Retina (tissue), 1 donor: ENCODE results near the gene CCDC63.
"Not testable (repeated sequence)": the region's sequence is repeated elsewhere in the genome, so short reads cannot be mapped to it uniquely, and the experiment has no call there.

Source experiments
- DNase-seq: peaks from one replicate; pipeline ENCODE4 v3.0.0-alpha.2; 2016

Gene CCDC63

DNA sequence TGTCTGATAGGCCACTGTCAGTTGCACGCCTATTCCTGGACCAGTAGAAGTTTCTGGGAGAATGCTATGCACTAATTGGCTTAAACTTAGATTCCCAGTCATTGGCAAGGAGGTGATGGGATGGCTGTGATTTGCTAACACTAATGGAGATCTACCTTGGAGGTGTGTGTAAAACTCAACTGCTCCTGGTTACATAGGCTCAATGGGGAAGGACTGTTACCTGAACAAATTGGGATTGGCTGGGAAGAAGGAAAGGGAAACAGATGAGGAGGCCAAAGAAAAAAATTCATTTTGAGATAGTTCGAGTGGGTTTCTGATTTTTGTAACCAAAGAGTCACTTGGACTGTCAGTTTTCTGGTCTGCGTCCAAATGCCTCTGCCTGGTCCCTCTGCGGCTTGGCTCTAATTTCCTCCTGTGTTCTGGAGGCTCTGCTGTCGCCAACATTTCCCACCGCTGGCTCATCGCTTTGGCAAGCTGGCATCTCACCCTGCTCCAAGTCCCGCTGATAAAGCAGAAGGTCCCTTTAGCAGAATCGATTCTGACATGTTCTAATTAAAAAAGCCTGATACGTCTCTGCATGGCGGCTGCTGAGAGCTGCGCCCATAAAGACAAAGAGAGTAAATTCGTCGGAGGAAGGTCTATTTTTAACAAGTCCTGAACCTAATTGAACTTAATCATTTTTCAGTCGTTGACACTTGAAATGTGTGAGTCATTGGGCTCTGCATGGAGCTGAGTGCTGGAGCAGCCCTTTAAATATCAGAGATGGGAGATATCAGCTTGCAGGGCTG, 2.0 kb upstream of the CCDC63 start:
- DNase-seq, result peak; percentile 45

DNA sequence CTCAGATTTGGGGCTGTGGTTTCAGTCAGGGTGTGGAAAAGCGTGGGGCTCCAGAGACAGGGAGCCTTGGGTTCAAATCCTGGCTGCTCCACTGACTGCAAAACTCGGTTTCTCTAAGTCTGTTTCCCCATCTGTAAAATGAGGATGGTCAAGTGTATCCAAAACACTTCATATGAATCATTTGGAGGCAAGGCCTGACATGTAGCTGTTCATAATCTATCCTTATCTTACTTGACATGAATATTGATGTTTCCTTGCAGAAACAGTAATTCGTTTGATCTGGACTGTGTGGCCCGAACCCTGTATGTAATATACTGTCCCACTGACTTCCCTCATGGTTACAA, 1.5 kb upstream of the CCDC63 start:
- DNase-seq, result no peak

DNA sequence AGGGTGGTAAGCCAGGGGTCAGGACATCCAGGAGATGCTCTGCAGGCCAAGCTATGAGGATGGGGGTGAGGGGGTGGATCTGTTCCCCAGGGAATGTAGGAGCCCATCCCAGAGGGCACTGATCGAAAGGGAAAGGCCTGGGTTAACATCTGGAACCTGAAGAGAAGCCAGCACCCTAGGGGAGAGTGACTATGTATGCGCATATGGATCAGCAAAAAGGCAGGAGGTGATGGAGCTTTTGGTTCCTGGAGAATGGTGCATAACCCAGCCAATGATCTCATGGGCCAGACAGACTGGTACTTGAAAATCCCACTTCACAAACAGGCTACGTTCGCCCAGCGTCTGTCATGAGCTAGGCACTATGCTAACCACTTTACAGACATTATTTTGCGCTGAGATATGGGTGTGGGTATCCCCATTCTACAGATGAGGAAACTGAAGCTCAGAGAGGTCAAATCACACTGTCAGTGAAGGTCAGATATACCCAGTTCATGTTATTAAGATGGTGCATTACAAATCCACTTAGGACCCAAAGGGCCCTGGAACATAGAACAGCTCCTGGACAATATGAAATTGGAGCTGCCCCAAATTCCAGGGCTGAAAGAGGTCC, 1.6 kb downstream of the CCDC63 start:
- DNase-seq, result no peak

DNA sequence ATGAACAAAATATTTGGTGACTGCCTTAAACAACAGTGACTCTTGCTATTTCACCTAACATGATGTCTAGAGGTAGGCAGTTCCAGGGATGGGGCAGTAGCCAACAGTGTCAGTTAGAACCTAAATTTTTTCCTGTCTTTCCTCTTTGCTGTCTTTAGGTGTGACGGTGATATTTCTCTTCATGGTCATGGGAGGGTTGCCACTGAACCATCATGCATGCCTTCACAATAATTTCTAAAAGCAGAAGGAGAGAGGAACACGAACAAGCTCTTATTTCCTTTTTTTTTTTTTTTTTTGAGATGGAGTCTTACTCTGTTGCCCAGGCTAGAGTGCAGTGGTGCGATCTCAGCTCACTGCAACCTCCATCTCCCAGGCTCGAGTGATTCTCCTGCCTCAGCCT, 2.4 kb downstream of the CCDC63 start:
- no peak for DNase-seq

DNA sequence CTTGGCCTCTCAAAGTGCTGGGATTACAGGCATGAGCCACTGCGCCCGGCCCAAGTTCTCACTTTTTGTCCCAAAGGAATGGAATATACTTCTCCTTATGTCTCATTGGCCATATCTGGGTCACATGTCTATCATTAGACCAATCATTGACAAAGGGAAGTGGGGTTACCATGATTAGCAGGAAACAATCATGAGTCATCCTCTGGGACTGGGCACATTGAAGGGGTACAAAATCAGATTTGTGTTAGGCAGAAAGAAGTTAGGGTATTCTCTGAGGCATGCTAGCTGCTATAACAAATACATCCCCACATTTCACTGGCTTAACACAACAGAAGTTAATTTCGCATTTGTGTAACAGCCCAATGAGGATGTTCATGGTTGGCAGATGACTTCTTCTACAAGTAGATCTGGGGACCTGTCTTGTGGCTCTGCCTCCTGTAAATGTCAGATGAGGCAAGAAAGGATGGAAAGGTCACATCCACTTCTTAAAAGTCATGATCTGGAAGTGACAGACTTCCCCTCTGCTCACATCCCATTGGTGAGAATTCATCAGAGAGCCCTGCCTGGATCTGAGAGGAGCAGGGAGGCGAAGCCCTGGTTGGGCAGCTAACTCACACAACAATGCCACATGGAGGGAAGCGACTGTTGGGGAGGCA, 3.1 kb downstream of the CCDC63 start:
- DNase-seq, result no peak

DNA sequence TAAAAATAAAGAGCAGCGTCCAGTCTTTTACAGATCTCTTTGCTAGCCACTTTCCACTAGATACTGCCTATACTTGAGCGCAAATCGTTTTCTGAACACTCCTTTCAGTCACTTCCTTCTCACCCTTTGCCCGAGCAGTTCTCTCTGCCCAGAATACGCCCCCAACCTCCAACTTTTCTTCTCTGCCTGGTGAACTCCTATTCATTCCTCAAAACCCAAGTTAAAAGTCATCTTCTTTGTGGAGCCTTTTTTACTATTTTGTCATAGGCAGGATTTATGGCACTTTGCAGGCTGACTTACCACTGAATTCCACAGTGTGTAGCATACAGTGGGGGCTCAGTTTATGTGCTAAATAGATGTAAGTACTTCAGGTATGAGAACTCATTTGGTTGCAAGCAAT, 4.0 kb downstream of the CCDC63 start:
- DNase-seq, result no peak

DNA sequence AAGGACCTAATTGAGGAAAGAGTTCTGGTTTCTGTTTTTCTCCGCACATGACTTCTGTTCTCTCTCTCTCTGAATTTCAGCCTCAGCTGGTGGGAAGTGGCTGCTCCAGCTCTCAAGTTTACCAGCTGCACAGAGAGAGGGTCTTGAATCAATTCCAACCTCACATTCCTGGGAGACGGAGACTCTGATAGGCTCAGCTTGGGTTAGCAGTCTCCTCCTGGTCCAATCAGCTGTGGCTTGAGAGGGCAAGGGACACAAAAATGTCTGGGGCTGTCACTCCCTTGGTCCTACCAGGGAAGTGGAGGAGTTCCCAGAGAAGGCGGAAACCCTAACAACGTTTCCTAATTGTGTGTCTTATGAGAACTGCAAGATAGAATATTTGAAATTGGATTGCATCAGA, 7.0 kb downstream of the CCDC63 start:
- DNase-seq, result no peak

DNA sequence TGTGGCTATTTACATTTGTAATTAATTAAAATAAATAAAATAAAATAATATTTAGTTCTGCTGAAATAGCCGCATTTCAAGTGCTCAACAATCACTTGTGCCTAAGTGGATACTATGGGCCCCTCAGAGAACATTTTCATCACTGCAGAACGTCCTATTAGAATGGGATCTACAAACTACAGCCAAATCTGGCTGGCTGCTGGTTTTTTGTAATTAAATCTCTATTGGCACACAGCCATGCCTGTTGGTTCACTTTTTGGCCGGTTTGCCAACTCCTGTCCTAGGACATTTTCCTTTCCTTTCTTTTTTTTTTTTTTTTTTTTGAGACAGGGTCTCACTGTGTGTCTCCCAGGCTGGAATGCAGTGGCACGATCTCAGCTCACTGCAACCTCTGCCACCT, 9.8 kb downstream of the CCDC63 start:
- DNase-seq, result no peak

DNA sequence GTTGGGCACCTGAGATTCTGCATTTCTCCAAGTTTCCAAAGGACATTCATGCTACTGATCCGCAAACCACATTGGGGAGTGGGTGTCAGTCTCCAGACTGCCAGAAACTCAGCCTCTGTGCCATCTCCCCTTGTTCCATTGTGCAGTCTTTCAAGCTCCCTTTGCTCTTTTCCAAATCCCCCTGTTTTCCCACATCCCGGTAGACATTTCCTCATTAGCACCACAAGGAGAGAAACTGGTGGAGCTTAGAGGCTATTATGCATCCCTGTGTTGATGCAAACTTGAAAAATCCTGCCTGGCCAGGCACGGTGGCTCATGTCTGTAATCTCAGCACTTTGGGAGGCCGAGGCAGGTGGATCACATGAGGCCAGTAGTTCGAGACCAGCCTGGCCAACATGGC, 10.7 kb downstream of the CCDC63 start:
- no peak for DNase-seq

DNA sequence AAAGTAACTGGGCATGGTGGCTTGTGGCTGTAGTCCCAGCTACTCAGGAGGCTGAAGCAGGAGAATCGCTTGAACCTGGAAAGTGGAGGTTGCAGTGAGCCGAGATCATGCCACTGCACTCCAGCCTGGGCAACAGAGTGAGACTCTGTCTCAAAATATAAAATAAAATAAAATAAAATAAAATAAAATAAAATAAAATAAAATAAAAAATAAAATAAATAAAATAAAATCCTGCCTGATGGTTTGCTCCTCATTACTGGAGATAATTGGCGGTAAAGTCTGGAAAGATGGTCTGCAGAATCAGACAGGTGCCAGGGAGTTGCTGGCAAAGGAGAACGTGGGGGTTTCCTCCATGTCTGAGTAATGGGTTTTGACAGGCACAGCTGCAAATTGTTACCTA, 11.2 kb downstream of the CCDC63 start:
- not testable (repeated sequence) for DNase-seq

DNA sequence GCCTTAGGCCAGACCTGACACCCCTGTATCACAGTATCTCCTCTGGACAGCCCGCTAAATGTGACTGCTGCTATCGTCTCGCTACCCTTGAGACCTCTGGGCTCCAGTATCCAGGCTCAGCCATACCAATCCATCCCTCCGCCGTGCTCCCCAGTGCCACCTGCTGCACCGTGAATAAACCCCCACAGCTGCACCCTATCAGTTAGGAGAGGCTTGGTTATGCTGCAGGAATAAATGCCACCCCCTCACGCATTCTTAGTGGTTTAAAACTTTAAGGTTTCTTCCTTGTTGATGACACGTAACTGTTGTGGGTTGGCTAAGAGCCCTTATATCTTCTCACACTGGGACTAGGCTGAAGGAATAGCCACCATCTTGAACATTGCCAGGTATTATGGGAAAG, 12.1 kb downstream of the CCDC63 start:
- DNase-seq, result no peak

DNA sequence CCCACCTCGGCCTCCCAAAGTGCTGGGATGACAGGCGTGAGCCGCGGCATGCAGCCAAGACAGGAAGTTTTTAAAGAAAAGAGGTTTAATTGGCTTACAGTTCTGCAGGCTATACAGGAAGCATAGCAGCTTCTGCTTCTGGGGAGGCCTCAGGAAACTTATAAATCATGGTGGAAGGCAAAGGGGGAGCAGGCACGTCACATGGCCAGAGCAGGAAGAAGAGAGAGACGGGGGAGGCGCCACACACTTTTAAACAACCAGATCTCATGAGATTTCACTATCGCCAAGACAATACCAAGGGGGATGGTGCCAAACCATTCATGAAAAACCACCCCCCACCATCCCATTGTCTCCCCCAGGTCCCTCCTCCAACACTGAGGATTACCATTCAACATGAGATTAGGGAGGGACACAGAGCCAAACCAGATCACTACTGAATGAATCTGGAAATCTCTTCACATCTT, 14.1 kb downstream of the CCDC63 start:
- DNase-seq, result no peak

DNA sequence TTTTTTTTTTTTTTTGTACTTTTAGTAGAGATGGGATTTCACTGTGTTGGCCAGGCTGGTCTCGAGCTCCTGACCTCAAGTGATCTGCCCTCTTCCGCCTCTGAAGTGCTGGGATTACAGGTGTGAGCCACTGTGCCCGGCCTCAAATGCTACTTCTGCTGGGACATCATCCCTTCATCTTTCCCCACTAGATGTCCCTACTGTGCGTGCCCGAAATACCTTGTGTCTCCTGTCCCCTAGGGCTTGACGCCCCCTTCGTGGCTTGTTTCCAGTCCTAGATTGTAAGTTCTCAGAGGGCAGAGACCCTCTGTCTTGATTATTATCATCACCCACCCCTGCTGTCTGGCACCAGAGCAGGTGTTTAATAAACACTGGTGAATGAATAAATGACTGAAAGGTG, 14.9 kb downstream of the CCDC63 start:
- no peak for DNase-seq

DNA sequence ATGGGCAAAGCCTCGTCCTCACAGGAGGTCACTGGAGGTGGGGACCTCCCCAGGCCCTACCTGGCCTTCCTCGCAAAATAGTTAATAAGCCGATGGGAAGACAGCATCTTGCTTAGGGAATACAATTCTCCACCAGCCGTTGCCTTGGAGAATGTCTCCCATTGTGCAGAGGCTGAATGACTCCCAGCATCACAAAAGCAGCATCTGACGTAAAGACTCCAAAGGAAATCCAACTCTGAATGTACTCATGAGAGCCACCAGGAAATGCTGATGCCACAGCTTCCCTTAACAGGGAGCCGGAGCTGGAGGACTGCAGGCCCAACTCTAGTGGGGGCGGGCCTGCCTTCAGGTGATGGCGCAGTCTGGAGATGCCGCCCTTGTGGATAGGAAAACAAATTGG, 15.5 kb downstream of the CCDC63 start:
- no peak for DNase-seq

DNA sequence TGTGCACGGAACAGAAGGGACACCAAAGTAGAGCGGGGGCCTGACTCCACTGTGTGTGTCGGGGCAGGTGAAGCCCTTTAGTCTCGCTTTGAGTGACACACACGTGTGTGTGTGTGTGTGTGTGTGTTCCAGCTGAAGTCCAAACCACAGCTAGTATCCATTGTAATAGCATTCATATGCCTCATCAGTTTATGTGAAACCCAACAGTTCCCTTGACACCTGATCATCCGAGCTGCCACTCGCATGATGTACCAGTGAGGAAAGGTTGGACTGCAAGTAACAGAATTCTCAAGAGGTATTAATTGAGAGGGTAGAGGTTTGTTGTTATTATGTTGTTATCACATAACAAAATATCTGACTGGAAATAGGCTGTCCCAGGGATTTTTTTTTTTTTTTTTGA, 16.4 kb downstream of the CCDC63 start:
- no peak for DNase-seq

DNA sequence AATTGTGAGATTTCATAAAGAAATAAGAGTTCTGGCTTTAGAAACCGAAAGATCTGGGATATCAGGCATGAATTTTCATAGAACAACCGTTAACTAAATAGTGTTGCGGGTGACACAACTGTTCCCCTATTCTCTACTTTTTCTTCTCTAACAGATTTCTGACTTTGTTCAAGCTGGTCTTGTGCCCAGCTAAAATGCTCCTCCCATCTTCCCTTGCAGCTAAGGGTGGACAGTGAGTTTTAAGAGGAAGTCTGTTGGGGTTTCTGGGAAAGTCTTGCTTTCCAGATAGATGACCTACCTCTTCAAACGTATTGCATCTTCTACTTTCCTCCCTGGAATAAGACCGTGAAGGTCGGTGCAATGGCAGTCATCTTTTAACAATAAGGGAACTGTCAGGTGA, 18.7 kb downstream of the CCDC63 start:
- no peak for DNase-seq

DNA sequence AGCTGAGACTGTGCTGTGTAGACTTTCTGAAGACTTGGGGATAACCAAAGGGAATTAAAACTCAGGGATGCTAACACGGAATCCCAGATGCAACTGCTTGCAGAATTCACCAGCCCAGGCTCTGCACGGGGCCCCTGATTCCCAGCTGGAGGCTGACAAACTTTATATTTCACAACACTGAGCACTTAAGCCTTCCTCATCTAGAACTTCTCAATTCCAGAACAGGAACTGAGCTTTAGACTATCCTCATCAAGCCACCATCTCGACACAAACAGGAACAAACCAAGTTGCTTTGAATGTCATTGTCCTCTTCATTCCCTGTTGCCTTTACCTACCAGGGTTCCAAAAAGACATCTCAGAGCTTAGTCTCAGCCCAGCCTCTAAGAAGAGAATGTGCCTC, 22.2 kb downstream of the CCDC63 start:
- no peak for DNase-seq

DNA sequence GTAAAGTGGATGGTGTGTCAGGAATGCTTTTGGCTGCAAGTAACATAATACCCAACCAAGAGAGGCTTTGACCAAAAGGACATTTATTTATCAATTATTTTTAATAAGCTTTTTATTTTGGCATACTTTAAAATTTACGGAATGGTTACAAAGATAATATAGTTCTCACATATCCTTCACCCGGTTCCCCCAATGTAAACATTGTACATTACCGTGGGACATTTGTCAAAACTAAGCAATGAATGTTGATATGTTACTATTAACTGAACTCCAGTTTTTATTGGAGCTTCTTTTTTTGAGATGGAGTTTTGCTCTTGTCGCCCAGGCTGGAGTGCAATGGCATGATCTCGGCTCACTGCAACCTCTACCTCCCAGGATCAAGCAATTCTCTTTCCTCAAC, 23.0 kb downstream of the CCDC63 start:
- no peak for DNase-seq

DNA sequence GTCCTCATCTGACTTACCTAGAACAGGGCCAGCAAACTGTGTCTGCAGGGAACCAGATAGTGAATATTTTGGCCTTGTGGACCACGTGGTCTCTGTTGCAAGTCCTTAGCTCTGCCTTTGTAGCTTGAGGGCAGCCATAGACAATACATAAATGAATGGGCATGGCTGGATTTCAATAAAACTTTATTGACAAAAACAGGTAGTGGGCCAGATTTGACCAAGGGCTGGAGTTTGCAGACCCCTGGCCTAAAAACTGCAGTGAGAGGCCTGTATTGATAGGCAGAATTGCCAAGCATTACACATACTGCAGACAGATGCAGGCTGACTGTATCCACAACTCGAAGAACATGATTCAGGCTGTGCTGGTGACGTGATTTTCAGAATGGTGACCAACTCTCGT, 25.3 kb downstream of the CCDC63 start:
- no peak for DNase-seq

DNA sequence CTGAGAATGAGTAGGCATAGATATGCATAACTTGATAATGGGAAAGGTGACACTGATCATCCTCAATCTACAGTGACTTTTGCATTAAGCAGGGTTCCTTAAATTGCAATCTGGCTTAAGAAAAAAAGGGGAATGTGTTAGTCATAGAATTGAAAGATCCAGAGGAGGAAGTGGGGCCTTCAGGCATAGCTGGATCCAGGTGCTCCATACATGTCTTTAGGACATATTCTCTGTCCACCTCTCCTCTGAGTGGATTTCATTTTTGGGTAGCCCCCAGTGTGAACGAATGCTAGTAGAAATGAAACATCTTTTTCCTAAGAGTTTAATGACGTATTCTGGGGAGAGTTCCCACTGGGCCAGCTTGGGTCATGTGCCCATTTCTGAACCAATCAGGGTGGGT, 27.6 kb downstream of the CCDC63 start:
- no peak for DNase-seq

DNA sequence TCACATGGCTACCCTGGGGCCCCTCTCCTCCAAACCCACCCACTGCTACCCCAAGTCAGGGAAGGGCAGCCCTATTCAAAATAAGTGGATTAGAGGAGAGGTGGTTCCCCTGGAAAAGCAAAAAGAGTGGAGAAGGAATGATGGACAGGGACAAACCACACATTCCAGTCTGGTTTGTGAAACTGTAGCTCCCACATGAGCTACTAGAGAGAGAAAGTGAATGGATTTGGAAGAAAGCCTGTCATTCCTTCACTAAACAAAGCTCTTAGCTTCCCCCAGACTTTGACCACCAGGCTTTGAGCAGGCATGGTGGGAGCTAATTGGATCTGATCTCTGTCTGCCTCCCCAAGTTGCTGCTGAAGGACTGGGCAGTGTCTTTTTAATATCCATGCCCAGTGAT, 28.0 kb downstream of the CCDC63 start:
- no peak for DNase-seq

DNA sequence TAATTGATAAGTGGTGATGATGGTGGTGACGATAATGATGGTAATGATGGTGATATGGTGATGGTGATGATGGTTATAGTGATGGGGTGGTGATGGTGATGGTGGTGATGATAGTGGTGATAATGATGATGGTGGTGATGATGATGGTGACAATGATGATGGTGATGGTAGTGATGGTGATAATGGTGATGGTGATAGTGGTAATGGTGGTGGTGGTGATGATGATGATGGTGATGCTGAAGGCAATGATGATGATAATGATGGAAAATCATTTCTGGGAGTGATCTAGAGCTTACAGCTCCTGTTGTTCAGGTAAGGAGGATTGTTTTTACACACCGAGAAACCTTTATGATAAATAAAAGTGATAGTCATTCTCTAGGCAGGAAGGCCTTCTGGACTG, 33.9 kb downstream of the CCDC63 start:
- DNase-seq, result no peak

DNA sequence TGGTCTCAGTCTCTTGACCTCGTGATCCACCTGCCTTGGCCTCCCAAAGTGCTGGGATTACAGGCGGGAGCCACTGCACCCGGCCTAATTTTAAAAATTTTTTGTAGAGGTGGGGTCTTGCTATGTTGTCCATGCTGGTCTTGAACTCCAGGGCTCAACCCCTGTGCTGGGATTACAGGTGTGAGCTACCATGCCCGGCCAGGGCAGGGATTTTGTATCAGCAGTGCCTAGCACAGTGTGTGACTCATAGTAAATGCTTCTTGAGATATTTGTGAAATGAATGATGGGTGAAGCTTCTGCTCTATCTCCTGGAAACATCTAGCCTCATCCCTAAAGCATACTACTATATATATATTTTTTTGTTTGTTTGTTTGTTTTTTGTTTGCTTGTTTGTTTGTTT, 36.5 kb downstream of the CCDC63 start:
- no peak for DNase-seq

DNA sequence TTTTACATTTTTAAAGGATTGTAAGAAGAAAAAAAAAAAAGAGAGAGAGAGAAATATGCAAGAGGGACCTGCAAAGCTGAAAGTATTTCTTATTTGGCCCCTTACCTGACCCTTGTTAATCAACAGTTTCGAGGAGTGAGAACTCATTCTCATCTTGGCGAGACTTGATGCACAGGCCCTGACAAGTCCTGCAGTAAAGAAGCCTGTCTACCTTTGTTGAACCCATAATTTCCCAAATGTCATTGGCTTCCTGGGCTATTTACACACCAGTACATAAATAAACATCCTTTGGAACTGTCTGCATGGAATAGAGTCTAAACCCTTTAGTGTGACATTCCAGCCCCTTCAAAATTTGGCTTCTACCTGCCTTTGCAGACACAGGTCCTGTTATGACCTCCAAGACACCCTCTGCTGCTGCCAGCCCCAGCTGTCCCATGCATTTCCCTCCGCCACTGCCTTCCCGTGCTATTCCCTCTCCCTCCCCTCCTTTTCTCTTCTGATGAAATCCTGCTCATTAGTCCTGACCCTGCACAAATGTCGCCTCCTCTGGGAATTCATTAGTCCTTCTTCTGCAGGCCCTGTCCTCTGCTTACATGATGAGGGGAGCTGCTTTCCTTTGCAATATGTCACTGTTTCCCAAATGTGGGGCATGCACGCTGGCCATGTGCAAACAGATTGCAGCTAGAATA, 38.5 kb downstream of the CCDC63 start:
- DNase-seq, result peak; percentile 51
